ENCODE data around the gene CHST11. TPM values are rescaled to one million over a fixed set of nuclear protein-coding genes. Genes with fewer than 3 reads are reported as not detected.

The CHST11 gene
- total and polyA plus RNA-seq, 10 of the 15 experiments (the other 5 are each of a cell fraction or from before 2014, with no cell fraction given): 1.9 to 38.1 (median 17.2) TPM

DNA sequence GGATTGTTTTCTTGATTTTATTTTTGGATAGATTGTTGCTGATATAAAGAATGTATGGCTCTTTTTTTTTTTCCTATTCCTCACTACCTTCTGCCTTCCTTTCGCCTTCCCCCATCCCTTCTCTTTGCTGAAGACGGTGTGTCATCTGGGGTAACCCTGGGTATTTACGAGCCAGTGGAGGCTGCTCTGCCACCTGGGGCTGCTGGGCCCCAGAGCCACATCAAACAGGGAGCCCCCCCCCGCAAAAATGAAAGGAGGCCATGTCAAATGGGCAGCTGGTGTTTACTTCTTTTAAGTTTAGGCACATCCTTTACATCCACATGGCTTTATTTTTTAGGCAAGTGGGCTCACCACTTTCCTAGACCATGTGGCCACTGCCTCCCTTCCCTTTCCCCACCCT is 25.4 kb downstream of the CHST11 start (continued):
- TF ChIP-seq, protein P1, sequence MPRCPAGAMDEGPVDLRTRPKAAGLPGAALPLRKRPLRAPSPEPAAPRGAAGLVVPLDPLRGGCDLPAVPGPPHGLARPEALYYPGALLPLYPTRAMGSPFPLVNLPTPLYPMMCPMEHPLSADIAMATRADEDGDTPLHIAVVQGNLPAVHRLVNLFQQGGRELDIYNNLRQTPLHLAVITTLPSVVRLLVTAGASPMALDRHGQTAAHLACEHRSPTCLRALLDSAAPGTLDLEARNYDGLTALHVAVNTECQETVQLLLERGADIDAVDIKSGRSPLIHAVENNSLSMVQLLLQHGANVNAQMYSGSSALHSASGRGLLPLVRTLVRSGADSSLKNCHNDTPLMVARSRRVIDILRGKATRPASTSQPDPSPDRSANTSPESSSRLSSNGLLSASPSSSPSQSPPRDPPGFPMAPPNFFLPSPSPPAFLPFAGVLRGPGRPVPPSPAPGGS (IDR thresholded peaks at IDR 0.05; ENCODE audit: borderline replicate concordance, insufficient read depth, low read depth, low read length, poor library complexity, severe bottlenecking): no peak
- no peak for TF ChIP-seq CEBPB (IDR thresholded peaks at IDR 0.05; ENCODE audit: borderline replicate concordance in 1 of 2, low read depth in 2 of 2, low read length in 2 of 2)
- TF ChIP-seq MXI1 (IDR thresholded peaks at IDR 0.05; ENCODE audit: low read depth, low read length): no peak
- no peak for TF ChIP-seq JUND (IDR thresholded peaks at IDR 0.05; ENCODE audit: low read depth, low read length)
- no peak for TF ChIP-seq NFXL1 (IDR thresholded peaks at IDR 0.05; ENCODE audit: borderline replicate concordance)
- no peak for TF ChIP-seq KLF5 (IDR thresholded peaks at IDR 0.05; ENCODE audit: partially characterized antibody)
- TF ChIP-seq CHD1 (IDR thresholded peaks at IDR 0.05; ENCODE audit: low read depth, low read length): no peak
- TF ChIP-seq KDM1A (IDR thresholded peaks at IDR 0.05; ENCODE audit: borderline replicate concordance): no peak

DNA sequence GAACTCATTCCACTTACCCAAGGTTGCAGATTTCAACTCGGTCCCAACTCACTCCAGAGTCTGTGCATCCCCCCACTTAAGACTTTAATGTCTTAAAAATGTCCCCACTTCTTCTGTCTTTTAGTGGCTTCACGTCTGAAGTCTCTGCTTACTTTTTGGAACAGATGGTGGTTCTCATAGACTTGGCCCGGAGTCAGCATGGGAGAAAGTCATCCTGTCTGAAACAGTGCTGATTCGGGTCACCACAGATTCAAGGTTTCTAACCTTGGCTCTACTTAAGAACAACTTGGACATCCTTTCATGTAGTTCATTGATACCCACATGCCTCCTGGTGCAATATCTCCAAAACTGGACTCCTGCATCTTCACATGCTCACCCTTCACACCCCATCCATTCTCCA is 26.0 kb downstream of the CHST11 start:
- no TSS peak for BruUV-seq (replicated peaks)
- peaks cover 83% of the 10 kb centered on the region for H3K79me2 ChIP-seq (ENCODE audit: control insufficient read depth, insufficient read depth, low read length)

More for the DNA sequence above, 26.0 kb downstream of the CHST11 start:
- H3K4me3 ChIP-seq: no peak overlapping the region
- ChIA-PET RAD21 (ENCODE audit: unreplicated experiment) (no interaction called here), POLR2A (interaction anchor here (0.6 to 1.2 kb wide), 3 partner anchors 12 to 98 kb away, joined by 3 to 4 read pairs (median 4); no protein-coding TSS in a partner anchor), CTCF (interaction anchor here (0.8 kb wide), 1 partner anchor 12 kb away, joined by 3 read pairs; no protein-coding TSS in a partner anchor), SMC1A (ENCODE audit: uncharacterized antibody, unreplicated experiment) (interaction anchor here (1.6 to 2.3 kb wide), 2 partner anchors 10 to 23 kb away, joined by 4 to 11 read pairs; no protein-coding TSS in a partner anchor)
- H3K9me3 ChIP-seq (replicated peaks; ENCODE audit: control insufficient read depth, insufficient read depth, low read length): no peaks in the 10 kb centered on the region; the same call in 2 of the 3 replicates
- H2AFZ ChIP-seq (ENCODE audit: control insufficient read depth, low read depth, low read length): no peak overlapping the region
- H3K27me3 ChIP-seq (replicated peaks in 1 of 2; ENCODE audit: control insufficient read depth in 2 of 2, insufficient read depth in 2 of 2, low read length in 1 of 2): no peaks in the 10 kb centered on the region
- no peak overlapping the region for H3K4me2 ChIP-seq (ENCODE audit: control insufficient read depth, insufficient read depth)
- H3K36me3 ChIP-seq (ENCODE audit: control insufficient read depth in 2 of 2, insufficient read depth in 2 of 2, low read length in 1 of 2): peaks cover 0 to 12% of the 10 kb centered on the region in 2 experiments; a peak in 2 of 4 replicates
- H4K20me1 ChIP-seq (ENCODE audit: control insufficient read depth, insufficient read depth): no peaks in the 10 kb centered on the region
- in situ Hi-C loops (cut with MboI): no loop called here
- H3K4me1 ChIP-seq (ENCODE audit: control insufficient read depth, insufficient read depth, low read length): peaks cover 41% of the 10 kb centered on the region
- no peak overlapping the region for H3K27ac ChIP-seq (ENCODE audit: control insufficient read depth, insufficient read depth)
- DNase-seq (ENCODE audit: low read depth, low spot score): no peak
- FAIRE-seq: no peak
- WGBS (ENCODE audit: insufficient coverage, insufficient replicate concordance, low lambda C conversion rate, missing lambda C conversion rate): 97% methylated on average over 4 of the region's 4 CpGs
- TF ChIP-seq CHD2 (IDR thresholded peaks at IDR 0.05; ENCODE audit: borderline replicate concordance, low read depth, low read length): no peak
- TF ChIP-seq, protein P2, sequence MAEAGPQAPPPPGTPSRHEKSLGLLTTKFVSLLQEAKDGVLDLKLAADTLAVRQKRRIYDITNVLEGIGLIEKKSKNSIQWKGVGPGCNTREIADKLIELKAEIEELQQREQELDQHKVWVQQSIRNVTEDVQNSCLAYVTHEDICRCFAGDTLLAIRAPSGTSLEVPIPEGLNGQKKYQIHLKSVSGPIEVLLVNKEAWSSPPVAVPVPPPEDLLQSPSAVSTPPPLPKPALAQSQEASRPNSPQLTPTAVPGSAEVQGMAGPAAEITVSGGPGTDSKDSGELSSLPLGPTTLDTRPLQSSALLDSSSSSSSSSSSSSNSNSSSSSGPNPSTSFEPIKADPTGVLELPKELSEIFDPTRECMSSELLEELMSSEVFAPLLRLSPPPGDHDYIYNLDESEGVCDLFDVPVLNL (IDR thresholded peaks at IDR 0.05; ENCODE audit: low read depth, low read length): no peak
- ATAC-seq: no peak
- no peak overlapping the region for H3K9ac ChIP-seq (ENCODE audit: control insufficient read depth, insufficient read depth, low read length)
- intact Hi-C loops (cut with micrococcal nuclease; ENCODE audit: unreplicated experiment): no loop called here
